ENCODE data around the gene TMCC3. TPM values are rescaled to one million over a fixed set of nuclear protein-coding genes. Genes with fewer than 3 reads are reported as not detected.

Gene TMCC3
- polyA plus RNA-seq, 1 donor from 2014 or later: 1.9 TPM

GRCh38 chr12:94640134-94640928 lies 10.0 kb downstream of the TMCC3 start:
- H2AFZ ChIP-seq (ENCODE audit: low read depth, low read length): no peak overlapping the region
- H3K79me2 ChIP-seq (replicated peaks; ENCODE audit: insufficient read depth, low read length): no peaks in the 10 kb centered on the region
- no peak overlapping the region for H3K4me2 ChIP-seq (ENCODE audit: low read length)
- H3F3A ChIP-seq (ENCODE audit: insufficient read depth, low read length, poor library complexity, severe bottlenecking): no peaks in the 10 kb centered on the region
- H3K27me3 ChIP-seq (ENCODE audit: insufficient read depth, low read depth, low read length): no peaks in the 10 kb centered on the region
- H3K4me3 ChIP-seq (ENCODE audit: low read length): no peak overlapping the region
- no peak for TF ChIP-seq EP300 (conservative IDR thresholded peaks at IDR 0.05; ENCODE audit: poor library complexity, severe bottlenecking)
- TF ChIP-seq TAF1 (IDR thresholded peaks at IDR 0.05; ENCODE audit: low read depth): no peak
- TF ChIP-seq REST (IDR thresholded peaks at IDR 0.05; ENCODE audit: borderline replicate concordance): no peak
- no peak for TF ChIP-seq POLR2AphosphoS5 (IDR thresholded peaks at IDR 0.05)
- no peak for TF ChIP-seq EZH2 (IDR thresholded peaks at IDR 0.05; ENCODE audit: borderline replicate concordance, insufficient read depth, low read length, poor library complexity, severe bottlenecking)
- TF ChIP-seq SMC3 (conservative IDR thresholded peaks at IDR 0.05; ENCODE audit: poor library complexity): no peak
- TF ChIP-seq CTCF (IDR thresholded peaks at IDR 0.05; ENCODE audit: poor library complexity, severe bottlenecking): no peak
- no peak for TF ChIP-seq RAD21 (conservative IDR thresholded peaks at IDR 0.05)
- no peak for TF ChIP-seq MXI1 (conservative IDR thresholded peaks at IDR 0.05; ENCODE audit: poor library complexity, severe bottlenecking)
- no peak overlapping the region for H3K9ac ChIP-seq (ENCODE audit: low read length)
- no peaks in the 10 kb centered on the region for H4K20me1 ChIP-seq (ENCODE audit: insufficient read depth)
- H3K27ac ChIP-seq (ENCODE audit: low read length): no peak overlapping the region
- H3K9me2 ChIP-seq (ENCODE audit: insufficient read depth, low read length): no peaks in the 10 kb centered on the region
- H3K36me3 ChIP-seq (ENCODE audit: insufficient read depth, low read length): no peaks in the 10 kb centered on the region
- no peaks in the 10 kb centered on the region for H3K9me3 ChIP-seq (ENCODE audit: low read length)

GRCh38 chr12:94638521-94638920 lies 11.8 kb downstream of the TMCC3 start:
- TF ChIP-seq MXI1 (conservative IDR thresholded peaks at IDR 0.05; ENCODE audit: poor library complexity, severe bottlenecking) (no peak), TAF1 (IDR thresholded peaks at IDR 0.05; ENCODE audit: low read depth) (no peak), EP300 (conservative IDR thresholded peaks at IDR 0.05; ENCODE audit: poor library complexity, severe bottlenecking) (no peak), SMC3 (conservative IDR thresholded peaks at IDR 0.05; ENCODE audit: poor library complexity) (no peak), EZH2 (IDR thresholded peaks at IDR 0.05; ENCODE audit: borderline replicate concordance, insufficient read depth, low read length, poor library complexity, severe bottlenecking) (no peak), CTCF (IDR thresholded peaks at IDR 0.05; ENCODE audit: poor library complexity, severe bottlenecking) (no peak), RAD21 (conservative IDR thresholded peaks at IDR 0.05) (no peak), REST (IDR thresholded peaks at IDR 0.05; ENCODE audit: borderline replicate concordance) (no peak), POLR2AphosphoS5 (IDR thresholded peaks at IDR 0.05) (no peak)
- Histone ChIP-seq H3K27me3 (ENCODE audit: insufficient read depth, low read depth, low read length) (no peaks in the 10 kb centered on the region), H3K79me2 (replicated peaks; ENCODE audit: insufficient read depth, low read length) (no peaks in the 10 kb centered on the region), H4K20me1 (ENCODE audit: insufficient read depth) (no peaks in the 10 kb centered on the region), H3K9ac (ENCODE audit: low read length) (no peak overlapping the region), H3K4me2 (ENCODE audit: low read length) (no peak overlapping the region), H3K4me3 (ENCODE audit: low read length) (no peak overlapping the region), H3K27ac (ENCODE audit: low read length) (no peak overlapping the region), H3K36me3 (ENCODE audit: insufficient read depth, low read length) (no peaks in the 10 kb centered on the region), H3F3A (ENCODE audit: insufficient read depth, low read length, poor library complexity, severe bottlenecking) (no peaks in the 10 kb centered on the region), H2AFZ (ENCODE audit: low read depth, low read length) (no peak overlapping the region), H3K9me2 (ENCODE audit: insufficient read depth, low read length) (no peaks in the 10 kb centered on the region), H3K9me3 (ENCODE audit: low read length) (no peaks in the 10 kb centered on the region)

All from neural cell (in vitro differentiated cells).